Fibroblast of skin of left biceps (primary cell): ENCODE data around the gene SRRM5.
"Not testable (repeated sequence)": the region's sequence is repeated elsewhere in the genome, so short reads cannot be mapped to it uniquely, and the experiment has no call there.

ENCODE experiments used
- DNase-seq, 2 experiments: peaks; one replicate each; pipeline ENCODE4 v3.0.0-alpha.2; 2013; ENCODE audit warnings: low read depth in 2 of 2

The SRRM5 gene

GRCh38 chr19:43638214-43638994, 26.5 kb downstream of the SRRM5 start:
- DNase-seq, result no peak

DNA sequence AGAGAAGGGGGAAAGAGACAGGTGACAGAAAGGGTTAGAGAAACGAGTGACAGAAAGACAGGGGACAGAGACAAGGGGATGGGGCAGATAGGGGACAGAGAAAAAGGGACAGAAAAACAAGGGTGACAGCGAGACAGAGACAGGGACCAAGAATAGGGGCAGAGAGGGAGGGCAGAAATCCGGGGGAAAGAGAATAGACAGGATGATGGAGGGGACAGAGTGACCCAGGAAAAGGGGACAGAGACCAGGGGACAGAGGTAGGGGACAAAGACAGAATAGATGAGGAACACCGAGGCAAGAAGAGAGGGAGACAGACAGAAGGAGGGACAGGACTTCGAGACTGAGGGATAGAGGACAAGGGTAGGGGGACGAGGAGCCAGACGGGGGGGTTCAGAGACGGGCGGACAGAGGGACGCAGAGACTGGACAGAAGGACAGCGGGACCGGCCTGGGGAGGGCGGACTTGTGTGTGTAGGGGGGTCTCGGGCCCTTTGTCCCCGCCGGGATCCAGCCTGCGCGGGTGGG, 27.2 kb downstream of the SRRM5 start:
- DNase-seq, result no peak

DNA sequence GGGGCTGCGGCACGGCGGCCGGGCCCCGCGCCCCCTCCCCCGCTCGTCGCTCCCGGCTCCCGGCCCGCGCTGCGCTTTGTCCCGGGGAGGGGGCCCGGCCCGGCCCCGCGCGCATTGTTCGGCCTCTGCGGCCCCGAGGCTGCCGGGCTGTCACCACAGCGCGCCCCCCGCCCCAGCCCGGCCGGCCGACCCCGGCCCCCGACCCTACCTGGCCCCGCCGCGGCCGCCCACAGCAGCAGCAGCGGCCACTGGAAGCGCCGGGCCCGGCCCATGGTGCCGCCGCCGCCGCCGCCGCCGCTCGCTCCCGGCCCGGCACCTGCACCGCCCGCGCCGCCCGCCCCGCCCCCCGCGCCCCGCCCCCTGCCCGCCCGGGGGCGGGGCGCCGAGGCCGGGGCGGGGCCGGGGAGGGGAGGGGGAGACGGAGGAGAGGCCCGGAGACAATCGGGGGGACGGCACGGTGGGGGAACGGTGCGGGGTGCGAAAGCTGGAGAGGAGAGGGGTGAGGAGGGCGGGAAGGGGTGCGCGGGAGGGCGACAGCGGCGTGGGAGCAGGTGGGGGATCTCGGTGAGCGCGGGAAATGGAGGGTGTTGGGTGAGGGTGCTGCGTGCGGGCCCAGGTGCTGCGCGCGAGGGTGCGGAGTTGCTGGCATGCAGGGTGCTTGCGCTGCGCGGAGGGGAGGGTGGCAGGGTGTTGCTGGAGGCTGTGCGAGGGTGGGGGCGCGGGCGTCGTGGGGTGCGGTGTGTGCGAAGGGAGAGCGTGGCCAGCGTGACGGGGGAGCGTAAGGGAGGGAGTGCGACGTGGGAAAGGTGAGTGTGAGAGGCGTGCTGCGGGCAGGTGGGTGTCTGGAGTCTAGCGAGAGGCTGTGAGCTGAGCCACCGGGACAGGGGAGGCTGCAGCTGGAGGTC, 27.9 kb downstream of the SRRM5 start, which contains the start of gene CADM4:
CADM4 (minus strand) TSS at position 332 of the 905 bp plus-strand sequence; CDS start at position 272, 60 bp downstream.
- DNase-seq, result no peak

- no peak for DNase-seq
Observed at GRCh38 chr19:43640424-43640757, 28.5 kb downstream of the SRRM5 start.

- no peak for DNase-seq
Observed at GRCh38 chr19:43641333-43641732, 29.4 kb downstream of the SRRM5 start.

DNA sequence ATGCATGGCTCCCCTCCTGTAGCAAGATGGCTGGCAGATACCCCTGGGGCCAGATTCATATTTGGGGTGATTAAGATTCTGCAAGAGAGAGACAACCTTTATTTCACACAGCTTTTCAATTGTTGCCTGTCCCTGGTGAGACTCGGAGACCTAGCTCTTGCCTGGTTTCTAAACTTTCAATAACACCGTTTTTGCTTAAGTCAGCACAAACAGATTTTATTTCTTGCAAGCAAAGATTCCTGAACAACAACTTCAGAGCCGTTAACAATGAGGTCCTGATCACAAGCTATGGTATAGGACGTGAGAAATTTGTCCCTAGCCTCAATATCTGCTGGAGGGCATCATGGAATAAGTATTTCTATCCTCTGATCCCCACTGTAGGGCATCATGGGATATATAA, 30.6 kb downstream of the SRRM5 start:
- DNase-seq, result no peak

GRCh38 chr19:43643326-43643725, 31.4 kb downstream of the SRRM5 start:
- no peak for DNase-seq

DNA sequence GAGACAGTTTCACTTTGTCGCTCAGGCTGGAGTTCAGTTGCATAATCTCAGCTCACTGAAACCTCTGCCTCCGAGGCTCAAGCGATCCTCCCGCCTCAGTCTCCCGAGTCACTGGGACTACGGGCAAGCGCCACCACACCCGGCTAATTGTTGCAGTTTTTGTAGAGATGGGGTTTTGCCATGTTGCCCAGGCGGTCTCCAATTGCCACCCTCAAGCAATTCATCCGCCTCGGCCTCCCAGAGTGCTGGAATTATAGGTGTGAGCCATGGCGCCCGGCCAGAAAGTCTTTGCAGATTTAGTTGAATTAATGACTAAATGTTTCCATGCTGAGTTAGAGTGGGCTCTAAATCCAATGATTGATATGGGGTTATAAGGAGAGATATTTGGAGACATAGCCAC, 32.3 kb downstream of the SRRM5 start:
- no peak for DNase-seq

DNA sequence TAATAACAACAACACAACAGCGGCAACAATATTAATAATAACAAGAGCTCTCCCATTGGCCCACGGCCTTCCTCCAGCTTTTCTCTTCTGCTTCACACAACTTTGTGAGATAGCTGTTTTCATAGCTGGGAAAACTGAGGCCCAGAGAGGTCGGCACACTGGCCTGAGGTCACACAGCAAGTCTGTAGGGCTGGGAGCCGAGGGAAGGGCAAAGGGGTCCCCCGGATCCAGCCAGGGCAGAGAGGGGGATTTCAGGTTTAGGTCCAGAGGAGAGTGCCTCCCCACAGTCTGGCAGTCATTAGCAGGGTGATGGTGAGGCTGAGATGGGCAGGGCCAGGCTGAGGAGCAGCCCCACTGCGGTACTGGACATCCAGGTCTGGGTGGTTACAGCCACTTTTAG, 36.7 kb downstream of the SRRM5 start:
- no peak for DNase-seq

- DNase-seq, result no peak
Observed at GRCh38 chr19:43649514-43649913, 37.6 kb downstream of the SRRM5 start.

DNA sequence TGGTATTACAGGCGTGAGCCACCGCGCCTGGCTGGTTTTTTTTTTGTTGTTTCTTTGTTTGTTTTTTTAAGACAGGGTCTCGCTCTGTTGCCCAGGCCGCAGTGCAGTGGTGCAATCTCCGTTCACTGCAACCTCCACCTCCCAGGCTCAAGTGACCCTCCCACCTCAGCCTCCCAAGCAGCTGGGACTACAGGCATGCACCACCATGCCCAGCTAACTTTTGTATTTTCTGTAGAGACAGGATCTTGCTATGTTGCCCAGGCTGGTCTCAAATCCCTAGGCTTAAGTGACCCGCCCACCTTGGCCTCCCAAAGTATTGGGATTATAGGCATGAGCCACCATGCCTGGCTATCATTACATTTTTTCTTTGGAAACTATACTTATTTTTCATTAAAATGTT, 38.4 kb downstream of the SRRM5 start:
- not testable (repeated sequence) for DNase-seq

GRCh38 chr19:43651758-43652545, 40.1 kb downstream of the SRRM5 start:
- DNase-seq, result no peak

DNA sequence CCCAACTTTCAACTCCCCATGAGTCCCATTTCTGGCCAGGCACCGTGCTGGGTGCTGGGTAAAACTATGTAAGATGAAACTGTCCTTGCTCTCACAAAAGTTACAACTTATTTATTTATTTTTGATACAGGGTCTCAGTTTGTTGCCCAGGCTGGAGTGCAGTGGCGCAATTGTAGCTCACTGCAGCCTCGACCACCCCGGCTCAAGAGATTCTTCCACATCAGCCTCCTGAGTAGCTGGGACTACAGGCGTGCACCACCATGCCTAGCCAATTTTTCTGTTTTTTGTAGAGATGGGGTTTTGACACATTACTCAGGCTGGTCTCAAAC, 40.6 kb downstream of the SRRM5 start:
- DNase-seq, result no peak

DNA sequence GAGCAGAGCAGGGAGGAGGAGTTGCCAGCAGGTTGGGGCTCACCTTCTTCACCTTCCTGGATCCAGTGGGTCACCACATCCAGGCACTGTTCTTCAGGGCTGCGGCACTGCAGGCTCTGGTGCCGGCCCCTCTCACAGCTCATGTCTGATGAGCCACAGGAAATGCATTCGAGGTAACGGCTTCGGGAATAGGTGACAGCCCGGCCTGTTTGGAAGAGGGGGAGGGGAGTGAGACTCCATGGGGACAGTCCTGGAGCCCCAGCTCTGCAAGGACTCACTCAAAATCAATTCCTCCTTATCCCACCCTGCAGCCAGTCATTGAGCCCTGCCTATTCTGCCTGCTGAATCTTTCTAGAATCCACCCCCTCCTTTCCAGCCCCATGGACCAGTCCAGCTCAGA, 44.5 kb downstream of the SRRM5 start:
- no peak for DNase-seq

DNA sequence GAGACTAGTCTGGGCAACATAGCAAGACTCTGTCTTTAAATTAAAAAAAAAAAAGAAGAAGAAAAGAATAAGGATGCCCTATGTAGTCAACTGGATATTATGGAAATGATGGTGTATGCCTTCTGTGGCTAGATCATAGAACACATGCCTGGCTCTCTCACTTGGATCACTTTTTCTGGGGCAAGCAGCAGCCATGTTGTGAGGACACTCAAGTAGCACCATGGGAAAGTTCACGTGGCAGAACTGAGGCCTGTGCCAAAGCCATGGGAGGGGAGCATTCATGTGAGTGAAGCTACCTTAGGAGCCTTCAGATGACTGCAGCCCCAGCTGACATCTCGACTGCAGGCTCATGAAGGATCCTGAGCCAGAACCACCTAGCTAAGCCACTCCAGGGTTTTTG, 46.1 kb downstream of the SRRM5 start:
- no peak for DNase-seq

- DNase-seq, result no peak
Observed at GRCh38 chr19:43658494-43658893, 46.6 kb downstream of the SRRM5 start.

GRCh38 chr19:43660301-43660970, 48.5 kb downstream of the SRRM5 start:
- DNase-seq, result no peak

GRCh38 chr19:43660971-43661360, 49.1 kb downstream of the SRRM5 start:
- DNase-seq, result no peak

DNA sequence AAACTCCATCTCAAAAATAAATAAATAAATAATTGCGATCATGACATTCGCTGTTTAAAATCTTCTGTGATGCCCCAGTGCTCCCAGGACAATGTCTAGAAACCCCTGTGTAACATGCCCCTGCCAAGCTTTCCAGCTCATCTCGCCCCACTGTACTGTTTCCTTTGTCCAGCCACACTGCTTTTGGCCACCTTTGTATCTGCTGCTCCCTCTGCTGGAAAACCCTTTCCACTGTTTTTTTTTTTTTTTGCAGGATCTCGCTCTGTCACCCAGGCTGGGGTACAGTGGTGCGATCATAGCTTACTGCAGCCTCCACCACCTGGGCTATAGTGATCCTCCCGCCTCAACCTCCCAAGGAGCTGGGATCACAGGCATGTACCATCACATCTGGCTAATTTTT, 50.6 kb downstream of the SRRM5 start:
- DNase-seq, result no peak

GRCh38 chr19:43664018-43664417, 52.1 kb downstream of the SRRM5 start:
- no peak for DNase-seq
